Ishikawa (cell line): ENCODE measurements around the gene ADAMTS5.

Source experiments
- CEBPB ChIP-seq: IDR thresholded peaks from 2 replicates; pipeline ENCODE4 v1.6.1; 2012
- CREB1 ChIP-seq: IDR thresholded peaks from 2 replicates; pipeline ENCODE4 v1.6.1; 2012; ENCODE audit warnings: low read depth
- EGR1 ChIP-seq: IDR thresholded peaks from 2 replicates; pipeline ENCODE4 v1.6.1; 2012
- EP300 ChIP-seq: IDR thresholded peaks from 2 replicates; pipeline ENCODE4 v1.6.1; 2012; ENCODE audit warnings: borderline replicate concordance
- FOXM1 ChIP-seq: IDR thresholded peaks from 2 replicates; pipeline ENCODE4 v1.6.1; 2012; ENCODE audit warnings: low read depth, borderline replicate concordance
- MAX ChIP-seq: IDR thresholded peaks from 2 replicates; pipeline ENCODE4 v1.6.1; 2012
- NFIC ChIP-seq: IDR thresholded peaks from 2 replicates; pipeline ENCODE4 v1.6.1; 2012
- RAD21 ChIP-seq: IDR thresholded peaks from 2 replicates; pipeline ENCODE4 v1.6.1; 2012; ENCODE audit warnings: low read depth
- REST ChIP-seq: IDR thresholded peaks from 2 replicates; pipeline ENCODE4 v1.6.1; 2012; ENCODE audit warnings: low read depth, mild to moderate bottlenecking
- TAF1 ChIP-seq: IDR thresholded peaks from 2 replicates; pipeline ENCODE4 v1.6.1; 2012; ENCODE audit warnings: low read depth, mild to moderate bottlenecking
- TCF12 ChIP-seq: IDR thresholded peaks from 2 replicates; pipeline ENCODE4 v1.6.1; 2012; ENCODE audit warnings: low read depth
- TEAD4 ChIP-seq: IDR thresholded peaks from 2 replicates; pipeline ENCODE4 v1.6.1; 2012
- USF1 ChIP-seq: IDR thresholded peaks from 2 replicates; pipeline ENCODE4 v1.6.1; 2012
- YY1 ChIP-seq: IDR thresholded peaks from 2 replicates; pipeline ENCODE4 v1.6.1; 2012; ENCODE audit warnings: low read depth
- ZBTB7A ChIP-seq: IDR thresholded peaks from 2 replicates; pipeline ENCODE4 v1.6.1; 2012; ENCODE audit warnings: low read depth

Gene ADAMTS5

GRCh38 chr21:26923986-26924385 lies 42.9 kb downstream of the ADAMTS5 start:
- TF ChIP-seq REST = no peak
- TF ChIP-seq TCF12 = no peak
- no peak for TF ChIP-seq CEBPB
- no peak for TF ChIP-seq ZBTB7A
- TF ChIP-seq MAX = no peak
- no peak for TF ChIP-seq NFIC
- no peak for TF ChIP-seq EP300
- no peak for TF ChIP-seq TEAD4
- TF ChIP-seq RAD21 = no peak
- no peak for TF ChIP-seq FOXM1
- TF ChIP-seq TAF1 = no peak
- no peak for TF ChIP-seq YY1

GRCh38 chr21:26920055-26920454 lies 46.8 kb downstream of the ADAMTS5 start:
- TF ChIP-seq TAF1 = no peak
- TF ChIP-seq CEBPB = no peak
- no peak for TF ChIP-seq ZBTB7A
- no peak for TF ChIP-seq TCF12

GRCh38 chr21:26918323-26919079 lies 48.4 kb downstream of the ADAMTS5 start:
- TF ChIP-seq REST = no peak
- TF ChIP-seq EGR1 = no peak
- no peak for TF ChIP-seq RAD21
- TF ChIP-seq NFIC = no peak
- no peak for TF ChIP-seq TEAD4
- TF ChIP-seq TAF1 = no peak
- TF ChIP-seq FOXM1 = no peak
- TF ChIP-seq CREB1 = no peak
- TF ChIP-seq USF1 = no peak
- TF ChIP-seq YY1 = no peak
- no peak for TF ChIP-seq CEBPB
- TF ChIP-seq MAX = no peak

- TF ChIP-seq YY1 (no peak), ZBTB7A (no peak), MAX (no peak), CEBPB (no peak), TCF12 (no peak), EP300 (no peak), TEAD4 (no peak), NFIC (no peak), FOXM1 (no peak), EGR1 (no peak), REST (no peak), USF1 (no peak), CREB1 (no peak), TAF1 (no peak), RAD21 (no peak)
Measured at GRCh38 chr21:26916799-26917198, 50.1 kb downstream of the ADAMTS5 start.
